Mucosa of rectum (tissue), 2 donors: ENCODE measurements around the gene AFF3.

Experiments
- H3K27ac ChIP-seq, 2 donors: one replicate each; pipeline ENCODE4 v1.7.0; 2013; ENCODE audit warnings: inconsistent platforms in 2 of 2, low read depth in 2 of 2, low read length in 2 of 2
- H3K27me3 ChIP-seq, 2 donors: one replicate each; pipeline ENCODE4 v1.7.0; 2013; ENCODE audit warnings: low read length in 2 of 2; ENCODE audit not compliant: control insufficient read depth in 2 of 2, insufficient read depth in 2 of 2
- H3K36me3 ChIP-seq, 2 donors: one replicate each; pipeline ENCODE4 v1.7.0; 2013; ENCODE audit warnings: low read length in 2 of 2; ENCODE audit not compliant: control insufficient read depth in 2 of 2, insufficient read depth in 2 of 2
- H3K4me1 ChIP-seq, 2 donors: one replicate each; pipeline ENCODE4 v1.7.0; 2013; ENCODE audit warnings: low read length in 2 of 2, mild to moderate bottlenecking in 1 of 2; ENCODE audit not compliant: control insufficient read depth in 2 of 2, insufficient read depth in 2 of 2
- H3K4me3 ChIP-seq, 2 donors: one replicate each; pipeline ENCODE4 v1.7.0; 2013; ENCODE audit warnings: low read length in 2 of 2
- H3K9ac ChIP-seq, 2 donors: one replicate each; pipeline ENCODE4 v1.7.0; 2013; ENCODE audit warnings: low read length in 2 of 2, low read depth in 1 of 2, mild to moderate bottlenecking in 1 of 2
- H3K9me3 ChIP-seq, 2 donors: one replicate each; pipeline ENCODE4 v1.7.0; 2013; ENCODE audit warnings: low read length in 2 of 2; ENCODE audit not compliant: control insufficient read depth in 2 of 2
- donor health status: healthy.
- donor health status: Normal muscosa, but diverticular disease.

The AFF3 gene

GRCh38 chr2:99550368-99550767 lies 592.0 kb downstream of the AFF3 start:
- Histone ChIP-seq H3K36me3 (peaks cover 0 to 2% of the 10 kb centered on the region in 2 donors), H3K4me3 (no peak overlapping the region)

GRCh38 chr2:99545604-99546003 lies 596.8 kb downstream of the AFF3 start:
- Histone ChIP-seq H3K9me3 (no peaks in the 10 kb centered on the region), H3K27ac (no peak overlapping the region), H3K9ac (no peak overlapping the region), H3K4me1 (no peaks in the 10 kb centered on the region), H3K4me3 (no peak overlapping the region), H3K36me3 (peaks cover 0 to 1% of the 10 kb centered on the region in 2 donors), H3K27me3 (no peaks in the 10 kb centered on the region)

More at GRCh38 chr2:99550368-99550767, 592.0 kb downstream of the AFF3 start:
- no peak overlapping the region for H3K27ac ChIP-seq
- H3K9ac ChIP-seq = no peak overlapping the region
- no peaks in the 10 kb centered on the region for H3K27me3 ChIP-seq
- H3K9me3 ChIP-seq = no peaks in the 10 kb centered on the region
- H3K4me1 ChIP-seq = no peaks in the 10 kb centered on the region

- Histone ChIP-seq H3K27ac (no peak overlapping the region), H3K36me3 (no peaks in the 10 kb centered on the region), H3K4me3 (no peak overlapping the region), H3K9me3 (no peaks in the 10 kb centered on the region), H3K9ac (no peak overlapping the region), H3K4me1 (no peaks in the 10 kb centered on the region), H3K27me3 (no peaks in the 10 kb centered on the region)
These were observed 597.3 kb downstream of the AFF3 start for GRCh38 chr2:99545066-99545465.

GRCh38 chr2:99544608-99545007 lies 597.8 kb downstream of the AFF3 start:
- no peaks in the 10 kb centered on the region for H3K4me1 ChIP-seq
- no peak overlapping the region for H3K9ac ChIP-seq
- no peaks in the 10 kb centered on the region for H3K27me3 ChIP-seq
- no peaks in the 10 kb centered on the region for H3K36me3 ChIP-seq
- no peak overlapping the region for H3K27ac ChIP-seq
- no peaks in the 10 kb centered on the region for H3K9me3 ChIP-seq
- no peak overlapping the region for H3K4me3 ChIP-seq

- Histone ChIP-seq H3K27ac (no peak overlapping the region), H3K4me1 (no peaks in the 10 kb centered on the region), H3K9me3 (no peaks in the 10 kb centered on the region), H3K36me3 (no peaks in the 10 kb centered on the region), H3K4me3 (no peak overlapping the region), H3K9ac (no peak overlapping the region), H3K27me3 (no peaks in the 10 kb centered on the region)
These were observed 599.1 kb downstream of the AFF3 start for GRCh38 chr2:99543247-99543646.

GRCh38 chr2:99537910-99538485 lies 604.4 kb downstream of the AFF3 start:
- Histone ChIP-seq H3K4me1 (no peaks in the 10 kb centered on the region), H3K4me3 (no peak overlapping the region)

GRCh38 chr2:99524056-99524455 lies 618.3 kb downstream of the AFF3 start:
- no peak overlapping the region for H3K4me3 ChIP-seq
- no peaks in the 10 kb centered on the region for H3K4me1 ChIP-seq
- no peak overlapping the region for H3K9ac ChIP-seq
- no peaks in the 10 kb centered on the region for H3K9me3 ChIP-seq
- H3K36me3 ChIP-seq = no peaks in the 10 kb centered on the region
- H3K27ac ChIP-seq = no peak overlapping the region
- H3K27me3 ChIP-seq = peaks cover 0 to 3% of the 10 kb centered on the region in 2 donors

More at GRCh38 chr2:99537910-99538485, 604.4 kb downstream of the AFF3 start:
- Histone ChIP-seq H3K9ac (no peak overlapping the region), H3K27ac (no peak overlapping the region), H3K9me3 (no peaks in the 10 kb centered on the region), H3K27me3 (no peaks in the 10 kb centered on the region), H3K36me3 (no peaks in the 10 kb centered on the region)

- Histone ChIP-seq H3K27ac (no peak overlapping the region), H3K4me1 (no peaks in the 10 kb centered on the region), H3K27me3 (no peaks in the 10 kb centered on the region), H3K36me3 (no peaks in the 10 kb centered on the region), H3K4me3 (no peak overlapping the region), H3K9ac (no peak overlapping the region), H3K9me3 (no peaks in the 10 kb centered on the region)
These were observed 620.2 kb downstream of the AFF3 start for GRCh38 chr2:99522157-99522556.

- Histone ChIP-seq H3K27ac (no peak overlapping the region), H3K4me1 (no peaks in the 10 kb centered on the region)
These were observed 621.6 kb downstream of the AFF3 start for GRCh38 chr2:99520813-99521212.

GRCh38 chr2:99520195-99520594 lies 622.2 kb downstream of the AFF3 start:
- Histone ChIP-seq H3K4me3 (no peak overlapping the region), H3K9ac (no peak overlapping the region), H3K27me3 (no peaks in the 10 kb centered on the region), H3K36me3 (no peaks in the 10 kb centered on the region), H3K27ac (no peak overlapping the region), H3K9me3 (no peaks in the 10 kb centered on the region), H3K4me1 (no peaks in the 10 kb centered on the region)

More at GRCh38 chr2:99520813-99521212, 621.6 kb downstream of the AFF3 start:
- Histone ChIP-seq H3K27me3 (no peaks in the 10 kb centered on the region), H3K36me3 (no peaks in the 10 kb centered on the region), H3K4me3 (no peak overlapping the region), H3K9me3 (no peaks in the 10 kb centered on the region), H3K9ac (no peak overlapping the region)

- Histone ChIP-seq H3K27ac (no peak overlapping the region), H3K36me3 (no peaks in the 10 kb centered on the region), H3K27me3 (no peaks in the 10 kb centered on the region), H3K4me3 (no peak overlapping the region), H3K9ac (no peak overlapping the region), H3K4me1 (no peaks in the 10 kb centered on the region), H3K9me3 (no peaks in the 10 kb centered on the region)
These were observed 628.0 kb downstream of the AFF3 start for GRCh38 chr2:99514357-99514756.
